SU-DHL-6 (cell line): Measurements from ENCODE around the gene SCN4B.

Source experiments
- H2AFZ ChIP-seq: fragments of 200-600 bp; sonication (generic); 2 replicates; pipeline ENCODE4 v1.6.1; 2014; ENCODE audit warnings: low read depth, mild to moderate bottlenecking, moderate library complexity, mixed read lengths, antibody characterized with exemption, low read length; ENCODE audit not compliant: severe bottlenecking
- H3F3A ChIP-seq: fragments of 200-600 bp; shearing (Covaris generic); 2 replicates; pipeline ENCODE4 v1.6.0; 2016; ENCODE audit warnings: antibody characterized with exemption, mild to moderate bottlenecking; ENCODE audit not compliant: insufficient read depth
- H3K27ac ChIP-seq: fragments of 200-600 bp; sonication (generic); 2 replicates; pipeline ENCODE4 v1.5.1; 2016; ENCODE audit warnings: low read depth, mild to moderate bottlenecking, low read length, moderate library complexity, mixed read lengths
- H3K27me3 ChIP-seq: fragments of 200-600 bp; sonication (generic), shearing (Covaris generic); 2 replicates; pipeline ENCODE4 v1.6.0; 2014; ENCODE audit warnings: mild to moderate bottlenecking, low read length
- H3K36me3 ChIP-seq: fragments of 200-600 bp; sonication (generic); 2 replicates; pipeline ENCODE4 v1.6.1; 2014; ENCODE audit warnings: mild to moderate bottlenecking, low read length, mixed read lengths
- H3K4me2 ChIP-seq: fragments of 300-600, 200-600 bp; shearing (Covaris generic), sonication (generic); 2 replicates; pipeline ENCODE4 v1.6.0; 2014; ENCODE audit warnings: low read length, low read depth, mild to moderate bottlenecking; ENCODE audit not compliant: poor library complexity, severe bottlenecking
- H3K4me3 ChIP-seq: fragments of 200-600 bp; sonication (generic); 2 replicates; pipeline ENCODE4 v1.5.1; 2014; ENCODE audit warnings: antibody characterized with exemption, low read length, mild to moderate bottlenecking, mixed read lengths; ENCODE audit not compliant: insufficient read depth, poor library complexity, severe bottlenecking
- H3K79me2 ChIP-seq: fragments of 200-600 bp; sonication (generic); 2 replicates; pipeline ENCODE4 v1.6.1; 2014; ENCODE audit warnings: mild to moderate bottlenecking, low read length, moderate library complexity; ENCODE audit not compliant: insufficient read depth
- H3K9ac ChIP-seq: fragments of 200-600 bp; sonication (generic); 2 replicates; pipeline ENCODE4 v1.7.0; 2014; ENCODE audit warnings: mild to moderate bottlenecking, low read length
- H3K9me2 ChIP-seq: fragments of 200-600 bp; sonication (generic); replicated peaks from 2 replicates; pipeline ENCODE4 v1.6.1; 2014; ENCODE audit warnings: low read length; ENCODE audit not compliant: insufficient read depth
- H3K9me3 ChIP-seq: fragments of 200-600 bp; sonication (generic); 2 replicates; pipeline ENCODE4 v1.6.1; 2014; ENCODE audit warnings: low read length, mixed read lengths; ENCODE audit not compliant: insufficient read depth
- H4K20me1 ChIP-seq: fragments of 200-600 bp; sonication (generic); 2 replicates; pipeline ENCODE4 v1.6.1; 2014; ENCODE audit warnings: low read depth, mild to moderate bottlenecking, antibody characterized with exemption, low read length, moderate library complexity, mixed read lengths
- CTCF ChIP-seq: fragments of 200-600 bp; sonication (generic); IDR thresholded peaks from one replicate; pipeline ENCODE4 v1.5.1; 2017; ENCODE audit warnings: antibody characterized with exemption, mild to moderate bottlenecking, low read length, moderate library complexity; ENCODE audit not compliant: insufficient read depth, poor library complexity, severe bottlenecking
- EZH2phosphoT487 ChIP-seq: fragments of 200-600 bp; sonication (generic), shearing (Covaris generic); conservative IDR thresholded peaks from 2 replicates; pipeline ENCODE4 v1.6.1; 2018; ENCODE audit warnings: mild to moderate bottlenecking, antibody characterized with exemption, low read length, moderate library complexity, mixed read lengths

Gene SCN4B

GRCh38 chr11:118117790-118118601 is 34.6 kb downstream of the SCN4B start:
- no peaks in the 10 kb centered on the region for H3K27me3 ChIP-seq
- no peak overlapping the region for H3K27ac ChIP-seq
- H3K9me2 ChIP-seq: no peaks in the 10 kb centered on the region
- no peaks in the 10 kb centered on the region for H3K36me3 ChIP-seq
- H3K4me3 ChIP-seq: no peak overlapping the region
- TF ChIP-seq CTCF (no peak), EZH2phosphoT487 (no peak)
- no peak overlapping the region for H3K4me2 ChIP-seq
- no peak overlapping the region for H3K9ac ChIP-seq
- H3K9me3 ChIP-seq: no peaks in the 10 kb centered on the region
- H3F3A ChIP-seq: no peaks in the 10 kb centered on the region
- no peak overlapping the region for H2AFZ ChIP-seq
- no peaks in the 10 kb centered on the region for H4K20me1 ChIP-seq
- H3K79me2 ChIP-seq: no peaks in the 10 kb centered on the region

- H3K9me2 ChIP-seq: no peaks in the 10 kb centered on the region
- H3K27me3 ChIP-seq: no peaks in the 10 kb centered on the region; the same call in 1 of the 2 replicates
- H3K4me3 ChIP-seq: no peak overlapping the region
- no peak for TF ChIP-seq EZH2phosphoT487
- no peak for TF ChIP-seq CTCF
- H4K20me1 ChIP-seq: no peaks in the 10 kb centered on the region
- no peak overlapping the region for H3K9ac ChIP-seq
- no peaks in the 10 kb centered on the region for H3F3A ChIP-seq
- no peak overlapping the region for H2AFZ ChIP-seq
- no peaks in the 10 kb centered on the region for H3K79me2 ChIP-seq
- no peaks in the 10 kb centered on the region for H3K36me3 ChIP-seq
- no peak overlapping the region for H3K27ac ChIP-seq
- no peak overlapping the region for H3K4me2 ChIP-seq
- no peaks in the 10 kb centered on the region for H3K9me3 ChIP-seq
Observed at GRCh38 chr11:118115048-118115447, 37.6 kb downstream of the SCN4B start.

- Histone ChIP-seq H3F3A (no peaks in the 10 kb centered on the region), H3K27me3 (no peaks in the 10 kb centered on the region; the same call in 1 of the 2 replicates), H3K4me2 (no peak overlapping the region), H3K9me2 (no peaks in the 10 kb centered on the region), H3K79me2 (no peaks in the 10 kb centered on the region), H3K36me3 (no peaks in the 10 kb centered on the region), H3K4me3 (no peak overlapping the region), H3K9ac (no peak overlapping the region), H2AFZ (no peak overlapping the region), H3K27ac (no peak overlapping the region), H4K20me1 (no peaks in the 10 kb centered on the region), H3K9me3 (no peaks in the 10 kb centered on the region)
- TF ChIP-seq CTCF: no peak
- no peak for TF ChIP-seq EZH2phosphoT487
Observed at GRCh38 chr11:118114266-118114665, 38.4 kb downstream of the SCN4B start.
